Measurements from ENCODE around the gene DNAH5.

DNA sequence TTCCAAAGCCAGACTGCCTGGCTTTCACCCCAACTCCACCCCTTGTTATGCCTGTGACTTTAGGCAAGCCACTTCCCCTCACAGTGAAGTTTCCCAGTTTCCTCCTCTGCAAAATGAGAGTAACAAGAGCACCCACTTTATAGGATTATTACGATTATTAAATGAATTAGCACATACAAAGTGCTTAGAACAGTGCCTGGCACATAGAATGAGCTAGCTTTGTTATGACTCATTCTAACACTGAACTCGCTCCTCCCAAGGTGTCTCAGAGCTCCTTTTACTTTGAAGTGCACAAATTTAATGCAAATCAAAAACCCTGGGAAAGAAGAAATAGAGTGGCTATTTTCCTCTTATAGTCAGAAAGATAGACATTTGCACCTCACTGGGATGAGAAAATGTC lies 34.3 kb downstream of the DNAH5 start:
- TF ChIP-seq POLR2A (IDR thresholded peaks at IDR 0.05) (no peak), CTCF (IDR thresholded peaks at IDR 0.05) (no peak), POLR2AphosphoS5 (IDR thresholded peaks at IDR 0.05) (no peak)
